Measurements from ENCODE around the gene JMJD8.

GRCh38 chr16:680625-680945 lies 3.5 kb downstream of the JMJD8 start:
- no peak for TF ChIP-seq CTCF (IDR thresholded peaks at IDR 0.05)
- TF ChIP-seq POLR2A (IDR thresholded peaks at IDR 0.05), result no peak
- TF ChIP-seq POLR2AphosphoS5 (IDR thresholded peaks at IDR 0.05; ENCODE audit: insufficient read depth in 1 of 2, low read depth in 1 of 2), result no peak

Data from vagina (tissue), 2 donors.